HCT116 (cell line): Measurements from ENCODE around the gene CCL7. TPM values are rescaled to one million over a fixed set of nuclear protein-coding genes. Genes with fewer than 3 reads are reported as not detected.

Experiments
- ATAC-seq: fragments of 200-7000 bp; cut with Tn5 transposase; 2 replicates; pipeline ENCODE4 v1.9.1; 2020; ENCODE audit warnings: mild to moderate bottlenecking, moderate library complexity
- BruUV-seq: library from RNA; stranded (reverse); fragments of 400-500 nt; replicated peaks from 2 replicates; lab custom pipeline; 2021; lab: Mats Ljungman, UMichigan
- CTCF ChIA-PET: fragments of 300-600 bp; sonication (Branson Sonifier 250); formaldehyde crosslinking; loops from one replicate; lab custom pipeline; 2021; ENCODE audit warnings: antibody characterized with exemption; lab: Charles Lee
- POLR2A ChIA-PET: fragments of 300-600, 350-600 bp; sonication (Branson Sonifier 250); formaldehyde crosslinking; loops from one replicate; lab custom pipeline; 2021; ENCODE audit warnings: antibody characterized with exemption; lab: Charles Lee
- RAD21 ChIA-PET, 2 experiments: fragments of 300-600 bp; sonication (Branson Sonifier 250); formaldehyde crosslinking; loops; one replicate each; lab custom pipeline; 2023; ENCODE audit warnings: low total read pairs in 2 of 2; ENCODE audit not compliant: uncharacterized antibody in 2 of 2, unreplicated experiment in 2 of 2, low non-redundant PET in 1 of 2; lab: Charles Lee
- DNase-seq: peaks from one replicate; pipeline ENCODE4 v3.0.0-alpha.2; 2010; ENCODE audit warnings: low read depth, low spot score
- H2AFZ ChIP-seq: fragments of 200-600 bp; shearing (Covaris generic), sonication (generic); 2 replicates; pipeline ENCODE4 v1.6.1; 2017; ENCODE audit warnings: low read depth, mixed run types, mixed read lengths, antibody characterized with exemption, low read length; ENCODE audit not compliant: poor library complexity, severe bottlenecking
- H3K27ac ChIP-seq: 2 replicates; pipeline ENCODE4 v1.5.1; 2012; ENCODE audit warnings: low read depth, low read length
- H3K27me3 ChIP-seq: fragments of 200-600 bp; sonication (generic); 2 replicates; pipeline ENCODE4 v1.6.1; 2016; ENCODE audit warnings: mixed run types, low read length, mixed read lengths; ENCODE audit not compliant: insufficient read depth
- H3K36me3 ChIP-seq, 2 experiments: fragments of 200-500 bp in 1 of 2; fragments of 200-600 bp in 1 of 2; sonication (Bioruptor generic) in 1 of 2; sonication (generic) in 1 of 2; 2 replicates each; pipeline versions ENCODE4 v1.5.1 to v1.6.1; 2014 to 2016; ENCODE audit warnings: low read length in 2 of 2, inconsistent platforms in 1 of 2, mixed read lengths in 1 of 2, mixed run types in 1 of 2; ENCODE audit not compliant: insufficient read depth in 2 of 2, control insufficient read depth in 1 of 2
- H3K4me1 ChIP-seq, 2 experiments: fragments of 200-600 bp in 1 of 2; sonication (generic) in 1 of 2; 2 replicates each; pipeline versions ENCODE4 v1.5.1 to v1.6.1; 2012 to 2017; ENCODE audit warnings: low read length in 2 of 2, inconsistent platforms in 1 of 2, mild to moderate bottlenecking in 1 of 2, mixed read lengths in 1 of 2, mixed run types in 1 of 2, moderate library complexity in 1 of 2; ENCODE audit not compliant: insufficient read depth in 2 of 2, control insufficient read depth in 1 of 2
- H3K4me2 ChIP-seq: fragments of 200-600 bp; sonication (generic); 2 replicates; pipeline ENCODE4 v1.6.1; 2017; ENCODE audit warnings: mixed run types, low read length, mixed read lengths
- H3K4me3 ChIP-seq, 2 experiments: fragments of 200-600 bp in 1 of 2; sonication (generic) in 1 of 2; replicated peaks in 1 of 2; 2 replicates each; pipeline ENCODE4 v1.5.1; 2011 to 2016; ENCODE audit warnings: low read length in 2 of 2, control low read depth in 1 of 2, low read depth in 1 of 2, mild to moderate bottlenecking in 1 of 2, mixed read lengths in 1 of 2, mixed run types in 1 of 2
- H3K79me2 ChIP-seq: fragments of 200-600 bp; sonication (generic); 2 replicates; pipeline ENCODE4 v1.6.1; 2017; ENCODE audit warnings: mild to moderate bottlenecking, mixed run types, low read length, moderate library complexity, mixed read lengths; ENCODE audit not compliant: insufficient read depth
- H3K9ac ChIP-seq: fragments of 200-600 bp; sonication (generic); 2 replicates; pipeline ENCODE4 v1.6.1; 2016; ENCODE audit warnings: low read length, mixed read lengths
- H3K9me2 ChIP-seq: fragments of 200-600 bp; sonication (generic), shearing (Covaris generic); 2 replicates; pipeline ENCODE4 v1.6.1; 2017; ENCODE audit warnings: mixed run types, mild to moderate bottlenecking, moderate library complexity; ENCODE audit not compliant: insufficient read depth
- H3K9me3 ChIP-seq, 2 experiments: fragments of 200-500 bp in 1 of 2; fragments of 200-600 bp in 1 of 2; sonication (Bioruptor generic) in 1 of 2; sonication (generic) in 1 of 2; 2 replicates each; pipeline ENCODE4 v1.6.1; 2014 to 2017; ENCODE audit warnings: low read length in 2 of 2, mixed read lengths in 2 of 2, inconsistent platforms in 1 of 2, low read depth in 1 of 2, mild to moderate bottlenecking in 1 of 2, mixed run types in 1 of 2, moderate library complexity in 1 of 2; ENCODE audit not compliant: control insufficient read depth in 1 of 2, insufficient read depth in 1 of 2
- H4K20me1 ChIP-seq: fragments of 200-600 bp; sonication (generic), shearing (Covaris generic); 2 replicates; pipeline ENCODE4 v1.6.1; 2017; ENCODE audit warnings: mixed run types, mild to moderate bottlenecking, moderate library complexity; ENCODE audit not compliant: insufficient read depth
- CBX3 ChIP-seq: IDR thresholded peaks from 2 replicates; pipeline ENCODE4 v1.6.1; 2012; ENCODE audit warnings: low read depth
- ELF1 ChIP-seq: IDR thresholded peaks from 2 replicates; pipeline ENCODE4 v1.6.1; 2012; ENCODE audit warnings: low read depth, borderline replicate concordance
- EZH2phosphoT487 ChIP-seq: fragments of 200-600 bp; IDR thresholded peaks from 2 replicates; pipeline ENCODE4 v1.6.1; 2018; ENCODE audit warnings: antibody characterized with exemption, borderline replicate concordance
- FOSL1 ChIP-seq: IDR thresholded peaks from 2 replicates; pipeline ENCODE4 v1.6.1; 2012; ENCODE audit warnings: low read depth
- POLR2AphosphoS5 ChIP-seq: IDR thresholded peaks from 2 replicates; pipeline ENCODE4 v1.6.1; 2011; ENCODE audit warnings: mild to moderate bottlenecking, low read depth, low read length, moderate library complexity
- RAD21 ChIP-seq: IDR thresholded peaks from 2 replicates; pipeline ENCODE4 v1.6.1; 2012; ENCODE audit warnings: low read depth, mild to moderate bottlenecking
- SP1 ChIP-seq: IDR thresholded peaks from 2 replicates; pipeline ENCODE4 v1.6.1; 2012; ENCODE audit warnings: low read depth
- SRF ChIP-seq: IDR thresholded peaks from 2 replicates; pipeline ENCODE4 v1.6.1; 2012; ENCODE audit warnings: low read depth
- YY1 ChIP-seq: IDR thresholded peaks from 2 replicates; pipeline ENCODE4 v1.6.1; 2011; ENCODE audit warnings: low read length, low read depth, moderate library complexity, mild to moderate bottlenecking; ENCODE audit not compliant: insufficient replicate concordance; ENCODE audit errors: extremely low read depth
- intact Hi-C: fragments of 100-400 bp; cut with micrococcal nuclease; formaldehyde crosslinking; loops from 2 replicates; pipeline ENCODE4 v1.10.0; 2022
- total RNA-seq: library from RNA; stranded (reverse); gene quantifications from one replicate; pipeline ENCODE4 v1.2.1, GENCODE V29; 2021; ENCODE audit not compliant: unreplicated experiment
- TF ChIP-seq, protein P1 (sequence below): IDR thresholded peaks from 2 replicates; pipeline ENCODE4 v1.6.1; 2012; ENCODE audit warnings: low read depth
- TF ChIP-seq, protein P2 (sequence below): IDR thresholded peaks from 2 replicates; pipeline ENCODE4 v1.6.1; 2011; ENCODE audit warnings: mild to moderate bottlenecking, low read length, moderate library complexity; ENCODE audit not compliant: insufficient replicate concordance; ENCODE audit errors: extremely low read depth

Gene CCL7
- total RNA-seq, 1 experiment from 2014 or later = not detected

DNA sequence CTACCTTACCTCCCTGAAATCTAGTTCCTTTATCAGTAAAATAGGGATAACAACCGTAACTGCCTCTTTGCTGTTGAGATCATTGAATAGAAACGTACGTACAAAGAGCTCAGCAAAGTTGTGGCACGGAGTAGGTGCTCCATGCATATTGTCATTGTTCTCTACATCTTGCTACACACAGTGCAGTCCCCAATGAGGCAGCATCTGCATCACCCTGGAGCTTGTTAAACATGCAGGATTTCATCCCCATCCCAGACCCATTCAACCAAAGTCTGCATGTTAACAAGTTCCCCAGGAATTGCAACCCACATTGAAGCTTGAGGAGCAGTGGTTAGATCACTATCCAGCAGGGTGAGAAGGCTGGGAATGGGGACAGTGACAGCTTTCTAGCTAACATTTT lies 48.6 kb upstream of the CCL7 start:
- Histone ChIP-seq H3K4me3 (no peak overlapping the region), H2AFZ (no peak overlapping the region), H3K4me2 (no peak overlapping the region), H3K27ac (no peak overlapping the region), H3K9me2 (no peaks in the 10 kb centered on the region), H3K4me1 (no peaks in the 10 kb centered on the region), H3K79me2 (no peaks in the 10 kb centered on the region), H3K27me3 (no peaks in the 10 kb centered on the region), H3K36me3 (no peaks in the 10 kb centered on the region), H4K20me1 (no peaks in the 10 kb centered on the region), H3K9ac (no peak overlapping the region), H3K9me3 (peaks cover 0 to 3% of the 10 kb centered on the region in 2 experiments; a peak in 1 of 4 replicates)
- TF ChIP-seq EZH2phosphoT487 (no peak), RAD21 (no peak), SRF (no peak), YY1 (no peak), ELF1 (no peak), CBX3 (no peak), SP1 (no peak), FOSL1 (no peak), POLR2AphosphoS5 (no peak)
- TF ChIP-seq, protein P1, sequence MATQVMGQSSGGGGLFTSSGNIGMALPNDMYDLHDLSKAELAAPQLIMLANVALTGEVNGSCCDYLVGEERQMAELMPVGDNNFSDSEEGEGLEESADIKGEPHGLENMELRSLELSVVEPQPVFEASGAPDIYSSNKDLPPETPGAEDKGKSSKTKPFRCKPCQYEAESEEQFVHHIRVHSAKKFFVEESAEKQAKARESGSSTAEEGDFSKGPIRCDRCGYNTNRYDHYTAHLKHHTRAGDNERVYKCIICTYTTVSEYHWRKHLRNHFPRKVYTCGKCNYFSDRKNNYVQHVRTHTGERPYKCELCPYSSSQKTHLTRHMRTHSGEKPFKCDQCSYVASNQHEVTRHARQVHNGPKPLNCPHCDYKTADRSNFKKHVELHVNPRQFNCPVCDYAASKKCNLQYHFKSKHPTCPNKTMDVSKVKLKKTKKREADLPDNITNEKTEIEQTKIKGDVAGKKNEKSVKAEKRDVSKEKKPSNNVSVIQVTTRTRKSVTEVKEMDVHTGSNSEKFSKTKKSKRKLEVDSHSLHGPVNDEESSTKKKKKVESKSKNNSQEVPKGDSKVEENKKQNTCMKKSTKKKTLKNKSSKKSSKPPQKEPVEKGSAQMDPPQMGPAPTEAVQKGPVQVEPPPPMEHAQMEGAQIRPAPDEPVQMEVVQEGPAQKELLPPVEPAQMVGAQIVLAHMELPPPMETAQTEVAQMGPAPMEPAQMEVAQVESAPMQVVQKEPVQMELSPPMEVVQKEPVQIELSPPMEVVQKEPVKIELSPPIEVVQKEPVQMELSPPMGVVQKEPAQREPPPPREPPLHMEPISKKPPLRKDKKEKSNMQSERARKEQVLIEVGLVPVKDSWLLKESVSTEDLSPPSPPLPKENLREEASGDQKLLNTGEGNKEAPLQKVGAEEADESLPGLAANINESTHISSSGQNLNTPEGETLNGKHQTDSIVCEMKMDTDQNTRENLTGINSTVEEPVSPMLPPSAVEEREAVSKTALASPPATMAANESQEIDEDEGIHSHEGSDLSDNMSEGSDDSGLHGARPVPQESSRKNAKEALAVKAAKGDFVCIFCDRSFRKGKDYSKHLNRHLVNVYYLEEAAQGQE = no peak
- TF ChIP-seq, protein P2, sequence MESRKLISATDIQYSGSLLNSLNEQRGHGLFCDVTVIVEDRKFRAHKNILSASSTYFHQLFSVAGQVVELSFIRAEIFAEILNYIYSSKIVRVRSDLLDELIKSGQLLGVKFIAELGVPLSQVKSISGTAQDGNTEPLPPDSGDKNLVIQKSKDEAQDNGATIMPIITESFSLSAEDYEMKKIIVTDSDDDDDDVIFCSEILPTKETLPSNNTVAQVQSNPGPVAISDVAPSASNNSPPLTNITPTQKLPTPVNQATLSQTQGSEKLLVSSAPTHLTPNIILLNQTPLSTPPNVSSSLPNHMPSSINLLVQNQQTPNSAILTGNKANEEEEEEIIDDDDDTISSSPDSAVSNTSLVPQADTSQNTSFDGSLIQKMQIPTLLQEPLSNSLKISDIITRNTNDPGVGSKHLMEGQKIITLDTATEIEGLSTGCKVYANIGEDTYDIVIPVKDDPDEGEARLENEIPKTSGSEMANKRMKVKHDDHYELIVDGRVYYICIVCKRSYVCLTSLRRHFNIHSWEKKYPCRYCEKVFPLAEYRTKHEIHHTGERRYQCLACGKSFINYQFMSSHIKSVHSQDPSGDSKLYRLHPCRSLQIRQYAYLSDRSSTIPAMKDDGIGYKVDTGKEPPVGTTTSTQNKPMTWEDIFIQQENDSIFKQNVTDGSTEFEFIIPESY = no peak
- no TSS peak for BruUV-seq
- CTCF ChIA-PET = no interaction called here
- RAD21 ChIA-PET = no interaction called here
- ATAC-seq (no peak), DNase-seq (no peak)
- POLR2A ChIA-PET = no interaction called here
- intact Hi-C loops = no loop called here
